Liver (tissue), 9 donors: ENCODE measurements around the gene NAA30. TPM values are rescaled to one million over a fixed set of nuclear protein-coding genes. Genes with fewer than 3 reads are reported as not detected.
"Not testable (repeated sequence)": the region's sequence is repeated elsewhere in the genome, so short reads cannot be mapped to it uniquely, and the experiment has no call there.

ENCODE experiments used
- DNase-seq: peaks from one replicate; pipeline ENCODE4 v3.0.0-alpha.2; 2017; ENCODE audit warnings: low spot score
- H3K27ac ChIP-seq, 2 donors: one replicate each; pipeline ENCODE4 v1.7.0; 2013; ENCODE audit warnings: inconsistent platforms in 2 of 2, low read length in 2 of 2, control low read depth in 1 of 2, low read depth in 1 of 2, mild to moderate bottlenecking in 1 of 2
- H3K27me3 ChIP-seq, 4 donors: one replicate each; pipeline versions ENCODE4 v1.6.1 to v1.7.0; 2013; ENCODE audit warnings: low read length in 3 of 4, inconsistent platforms in 1 of 4, mild to moderate bottlenecking in 1 of 4, moderate library complexity in 1 of 4; ENCODE audit not compliant: control insufficient read depth in 4 of 4, insufficient read depth in 4 of 4
- H3K36me3 ChIP-seq, 4 donors: one replicate each; pipeline versions ENCODE4 v1.6.1 to v1.7.0; 2013; ENCODE audit warnings: low read length in 3 of 4, mild to moderate bottlenecking in 3 of 4, low read depth in 1 of 4, moderate library complexity in 1 of 4; ENCODE audit not compliant: control insufficient read depth in 4 of 4, insufficient read depth in 3 of 4
- H3K4me1 ChIP-seq, 4 donors: one replicate each; pipeline versions ENCODE4 v1.6.1 to v1.7.0; 2013; ENCODE audit warnings: low read length in 3 of 4, mild to moderate bottlenecking in 3 of 4, moderate library complexity in 1 of 4; ENCODE audit not compliant: control insufficient read depth in 4 of 4, insufficient read depth in 4 of 4
- H3K4me3 ChIP-seq, 3 donors: one replicate each; pipeline versions ENCODE4 v1.6.1 to v1.7.0; 2013; ENCODE audit warnings: low read length in 3 of 3, control low read depth in 1 of 3, low read depth in 1 of 3, mild to moderate bottlenecking in 1 of 3
- H3K9ac ChIP-seq, 2 donors: one replicate each; pipeline ENCODE4 v1.7.0; 2013; ENCODE audit warnings: low read length in 2 of 2, mild to moderate bottlenecking in 2 of 2, moderate library complexity in 2 of 2, control low read depth in 1 of 2, low read depth in 1 of 2
- H3K9me3 ChIP-seq, 4 donors: one replicate each; pipeline versions ENCODE4 v1.6.1 to v1.7.0; 2013; ENCODE audit warnings: low read length in 3 of 4; ENCODE audit not compliant: control insufficient read depth in 4 of 4
- EGR1 ChIP-seq, 2 donors: IDR thresholded peaks; 2 replicates each; pipeline ENCODE4 v1.6.1; 2016 to 2018; ENCODE audit warnings: antibody characterized with exemption in 2 of 2, low read depth in 2 of 2
- NR2F2 ChIP-seq: IDR thresholded peaks from 2 replicates; pipeline ENCODE4 v1.6.1; 2016; ENCODE audit warnings: antibody characterized with exemption
- RXRA ChIP-seq, 2 donors: IDR thresholded peaks; 2 replicates each; pipeline ENCODE4 v1.6.1; 2017 to 2018; ENCODE audit warnings: antibody characterized with exemption in 2 of 2, mild to moderate bottlenecking in 1 of 2
- SP1 ChIP-seq: IDR thresholded peaks from 2 replicates; pipeline ENCODE4 v1.6.1; 2018; ENCODE audit warnings: antibody characterized with exemption, mild to moderate bottlenecking
- YY1 ChIP-seq: IDR thresholded peaks from 2 replicates; pipeline ENCODE4 v1.6.1; 2016; ENCODE audit warnings: antibody characterized with exemption, mild to moderate bottlenecking
- WGBS: extraction: QIAGEN DNeasy Blood & Tissue Kit; methylation state at CpG from one replicate; pipeline ENCODE4 v1.1.7; 2013; 5-methylcytosine and 5-hydroxymethylcytosine counted together
- polyA plus RNA-seq, 2 donors: library from polyadenylated mRNA; stranded (reverse) in 1 of 2; unstranded in 1 of 2; fragments of 200-250 nt in 1 of 2; fragments of >200 nt in 1 of 2; fragmentation: Nextera tagmentation in 1 of 2; extraction: Ambion mirVana in 1 of 2; gene quantifications; one replicate each; pipeline versions ENCODE4 v1.2.1 to v1.2.3, GENCODE V29; 2013 to 2015
- total RNA-seq, 2 donors: library from RNA; depleted of rRNA; stranded (reverse); fragments of >200 nt; gene quantifications; one replicate each; pipeline ENCODE4 v1.2.3, GENCODE V29; 2014
- TF ChIP-seq, protein P1 (sequence below): IDR thresholded peaks from 2 replicates; pipeline ENCODE4 v1.6.1; 2016; ENCODE audit warnings: antibody characterized with exemption, mild to moderate bottlenecking
- TF ChIP-seq, protein P2 (sequence below): fragments of 150-350 bp; IDR thresholded peaks from 2 replicates; pipeline ENCODE4 v1.5.1; 2017; ENCODE audit warnings: improper control_type of control experiment, low read depth, low read length; ENCODE audit not compliant: missing input control
- donor health status: healthy.
- donor health status: healthy.
- donor health status: healthy.
- donor health status: healthy.
- donor health status: healthy.

NAA30 gene
- total and polyA plus RNA-seq, 4 donors: 5.8 to 19.1 (median 8.2) TPM

DNA sequence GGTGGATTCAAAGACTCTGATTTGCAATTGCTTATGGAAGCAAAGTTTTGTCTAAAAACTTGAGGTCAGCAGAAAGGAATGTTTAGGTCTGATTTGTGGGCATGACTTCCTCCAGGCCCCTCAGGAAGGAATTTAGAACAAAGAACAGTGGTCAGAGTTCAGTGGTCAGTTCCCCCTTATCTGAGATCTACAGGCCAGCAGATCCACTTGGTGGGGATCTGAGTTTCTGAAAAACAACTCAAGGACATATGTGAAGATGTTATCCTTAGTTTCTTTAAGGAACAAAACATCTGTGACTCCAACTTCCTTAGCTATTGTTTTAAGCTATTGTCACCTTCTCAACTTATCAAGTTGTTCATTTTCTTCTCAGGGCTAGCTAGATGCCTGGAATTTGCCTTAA is 28.0 kb upstream of the NAA30 start:
- H3K4me1 ChIP-seq: no peaks in the 10 kb centered on the region
- no peak overlapping the region for H3K9ac ChIP-seq
- H3K27me3 ChIP-seq: peaks cover 0 to 2% (median 0%) of the 10 kb centered on the region in 4 donors
- no peaks in the 10 kb centered on the region for H3K36me3 ChIP-seq
- no peak overlapping the region for H3K4me3 ChIP-seq
- TF ChIP-seq NR2F2: peak; percentile 86
- TF ChIP-seq, protein P1, sequence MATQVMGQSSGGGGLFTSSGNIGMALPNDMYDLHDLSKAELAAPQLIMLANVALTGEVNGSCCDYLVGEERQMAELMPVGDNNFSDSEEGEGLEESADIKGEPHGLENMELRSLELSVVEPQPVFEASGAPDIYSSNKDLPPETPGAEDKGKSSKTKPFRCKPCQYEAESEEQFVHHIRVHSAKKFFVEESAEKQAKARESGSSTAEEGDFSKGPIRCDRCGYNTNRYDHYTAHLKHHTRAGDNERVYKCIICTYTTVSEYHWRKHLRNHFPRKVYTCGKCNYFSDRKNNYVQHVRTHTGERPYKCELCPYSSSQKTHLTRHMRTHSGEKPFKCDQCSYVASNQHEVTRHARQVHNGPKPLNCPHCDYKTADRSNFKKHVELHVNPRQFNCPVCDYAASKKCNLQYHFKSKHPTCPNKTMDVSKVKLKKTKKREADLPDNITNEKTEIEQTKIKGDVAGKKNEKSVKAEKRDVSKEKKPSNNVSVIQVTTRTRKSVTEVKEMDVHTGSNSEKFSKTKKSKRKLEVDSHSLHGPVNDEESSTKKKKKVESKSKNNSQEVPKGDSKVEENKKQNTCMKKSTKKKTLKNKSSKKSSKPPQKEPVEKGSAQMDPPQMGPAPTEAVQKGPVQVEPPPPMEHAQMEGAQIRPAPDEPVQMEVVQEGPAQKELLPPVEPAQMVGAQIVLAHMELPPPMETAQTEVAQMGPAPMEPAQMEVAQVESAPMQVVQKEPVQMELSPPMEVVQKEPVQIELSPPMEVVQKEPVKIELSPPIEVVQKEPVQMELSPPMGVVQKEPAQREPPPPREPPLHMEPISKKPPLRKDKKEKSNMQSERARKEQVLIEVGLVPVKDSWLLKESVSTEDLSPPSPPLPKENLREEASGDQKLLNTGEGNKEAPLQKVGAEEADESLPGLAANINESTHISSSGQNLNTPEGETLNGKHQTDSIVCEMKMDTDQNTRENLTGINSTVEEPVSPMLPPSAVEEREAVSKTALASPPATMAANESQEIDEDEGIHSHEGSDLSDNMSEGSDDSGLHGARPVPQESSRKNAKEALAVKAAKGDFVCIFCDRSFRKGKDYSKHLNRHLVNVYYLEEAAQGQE: no peak
- no peaks in the 10 kb centered on the region for H3K9me3 ChIP-seq
- no peak overlapping the region for H3K27ac ChIP-seq
- DNase-seq: no peak

DNA sequence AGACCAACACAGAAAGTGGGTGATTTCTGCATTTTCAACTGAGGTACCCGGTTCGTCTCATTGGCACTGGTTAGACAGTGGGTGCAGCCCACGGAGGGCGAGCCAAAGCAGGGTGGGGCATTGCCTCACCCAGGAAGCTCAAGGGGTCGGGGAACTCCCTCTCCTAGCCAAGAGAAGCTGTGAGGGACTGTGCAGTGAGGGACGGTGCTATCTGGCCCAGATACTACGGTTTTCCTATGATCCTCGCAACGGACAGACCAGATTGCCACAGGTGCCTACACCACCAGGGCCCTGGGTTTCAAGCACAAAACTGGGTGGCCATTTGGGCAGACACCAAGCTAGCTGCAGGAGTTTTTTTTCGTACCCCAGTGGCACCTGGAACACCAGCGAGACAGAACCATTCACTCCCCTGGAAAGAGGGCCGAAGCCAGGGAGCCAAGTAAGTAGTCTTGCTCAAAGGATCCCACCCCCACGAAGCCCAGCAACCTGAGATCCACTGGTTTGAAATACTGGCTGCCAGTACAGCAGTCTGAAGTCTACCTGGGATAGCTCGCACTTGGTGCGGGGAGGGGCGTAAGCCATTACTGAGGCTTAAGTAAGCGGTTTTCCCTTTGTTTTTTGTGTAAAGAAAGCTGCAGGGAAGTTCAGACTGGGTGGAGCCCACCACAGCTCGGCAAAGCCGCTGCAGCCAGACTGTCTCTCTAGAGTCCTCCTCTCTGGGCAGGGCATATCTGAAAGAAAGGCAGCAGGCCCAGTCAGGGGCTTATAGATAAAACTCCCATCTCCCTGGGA is 25.5 kb upstream of the NAA30 start:
- TF ChIP-seq RXRA (IDR thresholded peaks at IDR 0.05) (no peak), EGR1 (IDR thresholded peaks at IDR 0.05; ENCODE audit: low read depth in 2 of 2) (no peak), SP1 (no peak), YY1 (no peak)
- TF ChIP-seq, protein P2, sequence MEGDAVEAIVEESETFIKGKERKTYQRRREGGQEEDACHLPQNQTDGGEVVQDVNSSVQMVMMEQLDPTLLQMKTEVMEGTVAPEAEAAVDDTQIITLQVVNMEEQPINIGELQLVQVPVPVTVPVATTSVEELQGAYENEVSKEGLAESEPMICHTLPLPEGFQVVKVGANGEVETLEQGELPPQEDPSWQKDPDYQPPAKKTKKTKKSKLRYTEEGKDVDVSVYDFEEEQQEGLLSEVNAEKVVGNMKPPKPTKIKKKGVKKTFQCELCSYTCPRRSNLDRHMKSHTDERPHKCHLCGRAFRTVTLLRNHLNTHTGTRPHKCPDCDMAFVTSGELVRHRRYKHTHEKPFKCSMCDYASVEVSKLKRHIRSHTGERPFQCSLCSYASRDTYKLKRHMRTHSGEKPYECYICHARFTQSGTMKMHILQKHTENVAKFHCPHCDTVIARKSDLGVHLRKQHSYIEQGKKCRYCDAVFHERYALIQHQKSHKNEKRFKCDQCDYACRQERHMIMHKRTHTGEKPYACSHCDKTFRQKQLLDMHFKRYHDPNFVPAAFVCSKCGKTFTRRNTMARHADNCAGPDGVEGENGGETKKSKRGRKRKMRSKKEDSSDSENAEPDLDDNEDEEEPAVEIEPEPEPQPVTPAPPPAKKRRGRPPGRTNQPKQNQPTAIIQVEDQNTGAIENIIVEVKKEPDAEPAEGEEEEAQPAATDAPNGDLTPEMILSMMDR: no peak
- Histone ChIP-seq H3K9ac (no peak overlapping the region), H3K27ac (no peak overlapping the region), H3K9me3 (no peaks in the 10 kb centered on the region), H3K27me3 (peaks cover 0 to 2% (median 0%) of the 10 kb centered on the region in 4 donors), H3K36me3 (no peaks in the 10 kb centered on the region), H3K4me3 (no peak overlapping the region), H3K4me1 (no peaks in the 10 kb centered on the region)
- DNase-seq: no peak
- WGBS: 69% methylated on average over 19 of the region's 19 CpGs

DNA sequence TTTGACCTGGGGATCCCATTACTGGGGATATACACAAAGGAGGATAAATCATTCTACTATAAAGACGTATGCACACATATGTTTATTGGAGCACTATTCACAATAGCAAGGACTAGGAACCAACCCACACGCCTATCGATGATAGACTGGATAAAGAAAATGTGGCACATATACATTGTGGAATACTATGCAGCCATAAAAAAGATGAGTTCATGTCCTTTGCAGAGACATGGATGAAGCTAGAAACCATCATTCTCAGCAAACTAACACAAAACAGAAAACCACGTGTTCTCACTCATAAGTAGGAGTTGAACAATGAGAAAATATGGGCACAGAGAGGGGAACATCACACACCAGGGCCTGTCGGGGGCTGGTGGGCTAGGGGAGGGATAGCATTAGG is 20.2 kb upstream of the NAA30 start:
- DNase-seq, H3K36me3 ChIP-seq, H3K27ac ChIP-seq, H3K9ac ChIP-seq, H3K9me3 ChIP-seq, H3K4me3 ChIP-seq, H3K4me1 ChIP-seq, H3K27me3 ChIP-seq: not testable (repeated sequence)
- 93% methylated on average over 5 of the region's 5 CpGs for WGBS
